WTC11 (cell line): ENCODE results near the gene RILP.

Experiments used
- CBFB ChIP-seq: sonication (generic); formaldehyde crosslinking; IDR thresholded peaks from 2 replicates; pipeline ENCODE4 v1.8.1; 2022; ENCODE audit warnings: mild to moderate bottlenecking, low read depth, missing genetic modification reagents
- CTCF ChIP-seq: fragments of 200-600 bp; IDR thresholded peaks from 2 replicates; pipeline ENCODE4 v1.8.0; 2022; ENCODE audit warnings: antibody characterized with exemption
- MAX ChIP-seq: sonication (generic); formaldehyde crosslinking; IDR thresholded peaks from 2 replicates; pipeline ENCODE4 v1.8.0; 2022; ENCODE audit warnings: mild to moderate bottlenecking, missing genetic modification reagents
- TCF7 ChIP-seq: sonication (generic); formaldehyde crosslinking; IDR thresholded peaks from 2 replicates; pipeline ENCODE4 v1.8.0; 2022; ENCODE audit warnings: mild to moderate bottlenecking, low read depth, missing genetic modification reagents, moderate library complexity

- no peak for TF ChIP-seq MAX
- TF ChIP-seq CBFB (CRISPR knock-in tag) = no peak
- TF ChIP-seq CTCF = no peak
- no peak for TF ChIP-seq TCF7
Measured at GRCh38 chr17:1621273-1621954, 28.3 kb downstream of the RILP start.
